Mesenteric fat pad (tissue), 1 donor: Measurements from ENCODE around the gene VDR. TPM values are rescaled to one million over a fixed set of nuclear protein-coding genes. Genes with fewer than 3 reads are reported as not detected.

ENCODE experiments used
- DNase-seq: peaks from one replicate; pipeline ENCODE4 v3.0.0-alpha.2; 2020; ENCODE audit warnings: low spot score
- long read RNA-seq: library from polyadenylated mRNA; unstranded; transcript quantifications from one replicate; pipeline ENCODE4 v2.0.0, GENCODE V29; 2020
- total RNA-seq: library from RNA; stranded (reverse); fragmentation: NEBNext Ultra II Directional; extraction: Animal tissue kit (Norgen Biotek cat#: 25700); gene quantifications from one replicate; pipeline ENCODE4 v1.2.1, GENCODE V29; 2021
- donor health status: DM: yes; HTN: yes; CAD: no.

Gene VDR
- 9.8 TPM for total RNA-seq
- long read RNA-seq, partial matches to known transcripts, result 0 of 13 reads
- long read RNA-seq, other reads (novel, unspliced or antisense), result 13 of 13 reads

- DNase-seq, result peak; percentile 94
Measured at GRCh38 chr12:47904713-47905709, at the start of gene VDR. Gene VDR (minus strand): TSS chr12:47904994. CDS start chr12:47879113, 25,881 bp downstream.

GRCh38 chr12:47954058-47954457 is 49.3 kb upstream of the VDR start:
- no peak for DNase-seq

- DNase-seq, result no peak
Measured at GRCh38 chr12:47950856-47951468, 46.2 kb upstream of the VDR start.

GRCh38 chr12:47949441-47950341 is 44.9 kb upstream of the VDR start:
- DNase-seq, result no peak

- no peak for DNase-seq
Measured at GRCh38 chr12:47947341-47947740, 42.5 kb upstream of the VDR start.

GRCh38 chr12:47946413-47947323 is 41.9 kb upstream of the VDR start:
- no peak for DNase-seq

- no peak for DNase-seq
Measured at GRCh38 chr12:47945341-47945728, 40.5 kb upstream of the VDR start.

- no peak for DNase-seq
Measured at GRCh38 chr12:47944685-47945340, 40.0 kb upstream of the VDR start.

GRCh38 chr12:47943623-47944340 is 39.0 kb upstream of the VDR start:
- no peak for DNase-seq

GRCh38 chr12:47942614-47943225 is 37.9 kb upstream of the VDR start:
- DNase-seq, result no peak

- DNase-seq, result no peak
Measured at GRCh38 chr12:47941871-47942613, 37.2 kb upstream of the VDR start.

- DNase-seq, result no peak
Measured at GRCh38 chr12:47941475-47941780, 36.6 kb upstream of the VDR start.

- no peak for DNase-seq
Measured at GRCh38 chr12:47940773-47941474, 36.1 kb upstream of the VDR start.

GRCh38 chr12:47939009-47939601 is 34.3 kb upstream of the VDR start:
- DNase-seq, result no peak

- no peak for DNase-seq
Measured at GRCh38 chr12:47938594-47938993, 33.8 kb upstream of the VDR start.

GRCh38 chr12:47938093-47938492 is 33.3 kb upstream of the VDR start:
- DNase-seq, result no peak

GRCh38 chr12:47935184-47935583 is 30.4 kb upstream of the VDR start:
- DNase-seq, result no peak
